ENCODE measurements around the gene NECAB3. TPM values are rescaled to one million over a fixed set of nuclear protein-coding genes. Genes with fewer than 3 reads are reported as not detected.

Gene NECAB3
- total and polyA plus RNA-seq, 2 of the 13 experiments (the other 11 are each of a cell fraction or from before 2014, with no cell fraction given): 61.5 to 65.5 TPM

DNA sequence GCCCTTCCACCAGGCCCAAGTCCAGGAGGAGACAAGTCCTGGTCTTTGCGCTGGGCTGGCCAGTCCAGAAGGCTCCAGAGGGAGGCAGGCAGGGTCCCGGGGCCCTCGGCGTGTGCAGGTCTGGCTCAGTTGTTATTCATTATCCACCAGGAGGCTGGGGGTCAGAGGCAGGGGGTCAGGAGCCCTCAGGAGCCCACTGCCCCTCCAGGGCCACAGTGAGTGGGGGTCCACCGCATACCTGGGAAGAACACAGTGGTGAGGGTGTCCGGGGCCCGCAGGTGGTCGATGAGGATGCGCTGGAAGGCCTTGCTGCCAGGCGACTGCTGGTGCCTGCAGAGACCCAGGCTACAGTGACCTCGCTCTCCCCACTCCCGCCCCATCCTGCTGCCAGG, 16.5 kb downstream of the NECAB3 start:
- ATAC-seq: no peak

More for the DNA sequence above, 16.5 kb downstream of the NECAB3 start:
- DNase-seq (ENCODE audit: low spot score) (no peak), FAIRE-seq (no peak)
- H3K4me2 ChIP-seq (ENCODE audit: low read depth, low read length): no peak overlapping the region
- H3K79me2 ChIP-seq (ENCODE audit: insufficient read depth, low read length): no peaks in the 10 kb centered on the region
- intact Hi-C loops (cut with micrococcal nuclease; ENCODE audit: unreplicated experiment) (no loop called here), in situ Hi-C loops (cut with HindIII; ENCODE audit: extremely low pct_ligation_motif_present, low pct_unique_long_range_greater_than_20kb) (no loop called here)
- H3K27me3 ChIP-seq (ENCODE audit: control insufficient read depth in 1 of 2, insufficient read depth in 2 of 2, low read length in 2 of 2): no peaks in the 10 kb centered on the region
- no peak overlapping the region for H3K9ac ChIP-seq (ENCODE audit: insufficient read depth, low read depth, low read length)
- peaks cover 40 to 47% of the 10 kb centered on the region in 2 experiments for H3K36me3 ChIP-seq (replicated peaks in 1 of 2; ENCODE audit: control insufficient read depth in 1 of 2, insufficient read depth in 2 of 2, low read length in 2 of 2)
- H3K4me3 ChIP-seq (replicated peaks in 1 of 3; ENCODE audit: insufficient read depth in 1 of 3, low read depth in 2 of 3, low read length in 3 of 3): no peak overlapping the region
- peaks cover 29% of the 10 kb centered on the region for H3K4me1 ChIP-seq (ENCODE audit: insufficient read depth, low read length)
- CTCF ChIA-PET (ENCODE audit: low intra/inter-chr PET ratio, low total read pairs): no interaction called here
- no peak overlapping the region for H2AFZ ChIP-seq (ENCODE audit: low read length)
- POLR2A ChIA-PET: no interaction called here
- H3K9me3 ChIP-seq (ENCODE audit: low read length): no peaks in the 10 kb centered on the region
- 98% methylated on average over 12 of the region's 12 CpGs for WGBS (ENCODE audit: low lambda C conversion rate)
- TF ChIP-seq ZBTB42 (CRISPR knock-in tag; IDR thresholded peaks at IDR 0.05) (no peak), ZFP36L2 (CRISPR knock-in tag; IDR thresholded peaks at IDR 0.05) (no peak), ELF3 (CRISPR knock-in tag; IDR thresholded peaks at IDR 0.05) (no peak), NONO (IDR thresholded peaks at IDR 0.05) (no peak), NONO (CRISPR knock-in tag; conservative IDR thresholded peaks at IDR 0.05) (no peak), RBFOX2 (IDR thresholded peaks at IDR 0.05; ENCODE audit: low read depth, low read length) (peak; percentile 49; the same call in 1 of the 2 replicates), ZNF343 (CRISPR knock-in tag; IDR thresholded peaks at IDR 0.05) (0 out of 2 replicates have a peak, but pooled peaks have one; percentile 9), STAG1 (CRISPR knock-in tag; IDR thresholded peaks at IDR 0.05) (no peak), POLR2A (IDR thresholded peaks at IDR 0.05; ENCODE audit: insufficient read depth in 1 of 2, low read depth in 2 of 2, low read length in 2 of 2) (0 out of 4 replicates have a peak, but pooled peaks of 1 of the 2 experiments have one; percentile 5), PHF20 (CRISPR knock-in tag; IDR thresholded peaks at IDR 0.05) (no peak), RAD51 (IDR thresholded peaks at IDR 0.05; ENCODE audit: borderline replicate concordance) (no peak), AGO2 (optimal IDR thresholded peaks at IDR 0.05; ENCODE audit: low read depth, low read length) (peak; percentile 40)
- TF ChIP-seq, protein P1, sequence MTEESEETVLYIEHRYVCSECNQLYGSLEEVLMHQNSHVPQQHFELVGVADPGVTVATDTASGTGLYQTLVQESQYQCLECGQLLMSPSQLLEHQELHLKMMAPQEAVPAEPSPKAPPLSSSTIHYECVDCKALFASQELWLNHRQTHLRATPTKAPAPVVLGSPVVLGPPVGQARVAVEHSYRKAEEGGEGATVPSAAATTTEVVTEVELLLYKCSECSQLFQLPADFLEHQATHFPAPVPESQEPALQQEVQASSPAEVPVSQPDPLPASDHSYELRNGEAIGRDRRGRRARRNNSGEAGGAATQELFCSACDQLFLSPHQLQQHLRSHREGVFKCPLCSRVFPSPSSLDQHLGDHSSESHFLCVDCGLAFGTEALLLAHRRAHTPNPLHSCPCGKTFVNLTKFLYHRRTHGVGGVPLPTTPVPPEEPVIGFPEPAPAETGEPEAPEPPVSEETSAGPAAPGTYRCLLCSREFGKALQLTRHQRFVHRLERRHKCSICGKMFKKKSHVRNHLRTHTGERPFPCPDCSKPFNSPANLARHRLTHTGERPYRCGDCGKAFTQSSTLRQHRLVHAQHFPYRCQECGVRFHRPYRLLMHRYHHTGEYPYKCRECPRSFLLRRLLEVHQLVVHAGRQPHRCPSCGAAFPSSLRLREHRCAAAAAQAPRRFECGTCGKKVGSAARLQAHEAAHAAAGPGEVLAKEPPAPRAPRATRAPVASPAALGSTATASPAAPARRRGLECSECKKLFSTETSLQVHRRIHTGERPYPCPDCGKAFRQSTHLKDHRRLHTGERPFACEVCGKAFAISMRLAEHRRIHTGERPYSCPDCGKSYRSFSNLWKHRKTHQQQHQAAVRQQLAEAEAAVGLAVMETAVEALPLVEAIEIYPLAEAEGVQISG (CRISPR knock-in tag; IDR thresholded peaks at IDR 0.05): no peak
- TF ChIP-seq, protein P2, sequence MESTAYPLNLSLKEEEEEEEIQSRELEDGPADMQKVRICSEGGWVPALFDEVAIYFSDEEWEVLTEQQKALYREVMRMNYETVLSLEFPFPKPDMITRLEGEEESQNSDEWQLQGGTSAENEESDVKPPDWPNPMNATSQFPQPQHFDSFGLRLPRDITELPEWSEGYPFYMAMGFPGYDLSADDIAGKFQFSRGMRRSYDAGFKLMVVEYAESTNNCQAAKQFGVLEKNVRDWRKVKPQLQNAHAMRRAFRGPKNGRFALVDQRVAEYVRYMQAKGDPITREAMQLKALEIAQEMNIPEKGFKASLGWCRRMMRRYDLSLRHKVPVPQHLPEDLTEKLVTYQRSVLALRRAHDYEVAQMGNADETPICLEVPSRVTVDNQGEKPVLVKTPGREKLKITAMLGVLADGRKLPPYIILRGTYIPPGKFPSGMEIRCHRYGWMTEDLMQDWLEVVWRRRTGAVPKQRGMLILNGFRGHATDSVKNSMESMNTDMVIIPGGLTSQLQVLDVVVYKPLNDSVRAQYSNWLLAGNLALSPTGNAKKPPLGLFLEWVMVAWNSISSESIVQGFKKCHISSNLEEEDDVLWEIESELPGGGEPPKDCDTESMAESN (CRISPR knock-in tag; conservative IDR thresholded peaks at IDR 0.05): no peak
- TF ChIP-seq, protein P3, sequence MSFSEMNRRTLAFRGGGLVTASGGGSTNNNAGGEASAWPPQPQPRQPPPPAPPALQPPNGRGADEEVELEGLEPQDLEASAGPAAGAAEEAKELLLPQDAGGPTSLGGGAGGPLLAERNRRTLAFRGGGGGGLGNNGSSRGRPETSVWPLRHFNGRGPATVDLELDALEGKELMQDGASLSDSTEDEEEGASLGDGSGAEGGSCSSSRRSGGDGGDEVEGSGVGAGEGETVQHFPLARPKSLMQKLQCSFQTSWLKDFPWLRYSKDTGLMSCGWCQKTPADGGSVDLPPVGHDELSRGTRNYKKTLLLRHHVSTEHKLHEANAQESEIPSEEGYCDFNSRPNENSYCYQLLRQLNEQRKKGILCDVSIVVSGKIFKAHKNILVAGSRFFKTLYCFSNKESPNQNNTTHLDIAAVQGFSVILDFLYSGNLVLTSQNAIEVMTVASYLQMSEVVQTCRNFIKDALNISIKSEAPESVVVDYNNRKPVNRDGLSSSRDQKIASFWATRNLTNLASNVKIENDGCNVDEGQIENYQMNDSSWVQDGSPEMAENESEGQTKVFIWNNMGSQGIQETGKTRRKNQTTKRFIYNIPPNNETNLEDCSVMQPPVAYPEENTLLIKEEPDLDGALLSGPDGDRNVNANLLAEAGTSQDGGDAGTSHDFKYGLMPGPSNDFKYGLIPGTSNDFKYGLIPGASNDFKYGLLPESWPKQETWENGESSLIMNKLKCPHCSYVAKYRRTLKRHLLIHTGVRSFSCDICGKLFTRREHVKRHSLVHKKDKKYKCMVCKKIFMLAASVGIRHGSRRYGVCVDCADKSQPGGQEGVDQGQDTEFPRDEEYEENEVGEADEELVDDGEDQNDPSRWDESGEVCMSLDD (CRISPR knock-in tag; IDR thresholded peaks at IDR 0.05; ENCODE audit: borderline replicate concordance): no peak
- TF ChIP-seq, protein P4, sequence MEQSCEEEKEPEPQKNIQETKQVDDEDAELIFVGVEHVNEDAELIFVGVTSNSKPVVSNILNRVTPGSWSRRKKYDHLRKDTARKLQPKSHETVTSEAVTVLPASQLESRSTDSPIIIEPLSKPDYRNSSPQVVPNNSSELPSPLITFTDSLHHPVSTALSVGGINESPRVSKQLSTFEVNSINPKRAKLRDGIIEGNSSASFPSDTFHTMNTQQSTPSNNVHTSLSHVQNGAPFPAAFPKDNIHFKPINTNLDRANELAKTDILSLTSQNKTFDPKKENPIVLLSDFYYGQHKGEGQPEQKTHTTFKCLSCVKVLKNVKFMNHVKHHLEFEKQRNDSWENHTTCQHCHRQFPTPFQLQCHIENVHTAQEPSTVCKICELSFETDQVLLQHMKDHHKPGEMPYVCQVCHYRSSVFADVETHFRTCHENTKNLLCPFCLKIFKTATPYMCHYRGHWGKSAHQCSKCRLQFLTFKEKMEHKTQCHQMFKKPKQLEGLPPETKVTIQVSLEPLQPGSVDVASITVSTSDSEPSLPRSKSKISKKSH (CRISPR knock-in tag; IDR thresholded peaks at IDR 0.05; ENCODE audit: borderline replicate concordance): no peak
- no peak overlapping the region for H3K27ac ChIP-seq (ENCODE audit: extremely low read length, insufficient read depth, low read length)
- no peaks in the 10 kb centered on the region for H4K20me1 ChIP-seq (ENCODE audit: insufficient read depth, low read length)
- BruUV-seq (replicated peaks): no TSS peak
